Measurements from ENCODE around the gene DMAC2. TPM values are rescaled to one million over a fixed set of nuclear protein-coding genes. Genes with fewer than 3 reads are reported as not detected.
"Not testable (repeated sequence)": the region's sequence is repeated elsewhere in the genome, so short reads cannot be mapped to it uniquely, and the experiment has no call there.

DMAC2 gene
- total RNA-seq, 2 donors from 2014 or later, result 21.7 to 27.9 TPM

DNA sequence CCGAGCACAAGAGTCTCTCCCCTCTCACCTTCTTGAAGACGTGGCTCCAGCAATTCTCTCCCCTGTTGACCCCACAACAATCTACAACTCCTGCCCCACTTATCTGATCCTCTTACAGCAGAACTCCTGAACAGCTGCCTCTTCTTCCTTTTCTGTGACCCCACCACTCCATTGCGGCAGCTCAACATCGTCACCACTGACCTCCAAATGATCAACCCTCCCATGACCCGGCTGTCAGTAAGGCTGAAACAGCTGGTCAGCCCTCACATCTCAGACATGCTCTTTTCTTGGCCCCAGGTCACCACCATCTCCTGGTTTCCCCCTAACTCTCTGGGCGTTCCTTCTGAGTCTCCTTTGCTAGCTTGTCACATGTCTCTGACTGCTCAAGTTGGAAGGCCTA is 44.4 kb downstream of the DMAC2 start:
- Histone ChIP-seq H3K27me3 (replicated peaks; ENCODE audit: insufficient read depth) (no peaks in the 10 kb centered on the region), H3K4me3 (no peak overlapping the region), H3K9me3 (no peaks in the 10 kb centered on the region), H3K4me1 (ENCODE audit: control insufficient read depth in 1 of 2, low read depth in 2 of 2) (peaks cover 13 to 17% of the 10 kb centered on the region in 2 donors), H3K27ac (no peak overlapping the region), H3K36me3 (peaks cover 7% of the 10 kb centered on the region)
- TF ChIP-seq, protein P1, sequence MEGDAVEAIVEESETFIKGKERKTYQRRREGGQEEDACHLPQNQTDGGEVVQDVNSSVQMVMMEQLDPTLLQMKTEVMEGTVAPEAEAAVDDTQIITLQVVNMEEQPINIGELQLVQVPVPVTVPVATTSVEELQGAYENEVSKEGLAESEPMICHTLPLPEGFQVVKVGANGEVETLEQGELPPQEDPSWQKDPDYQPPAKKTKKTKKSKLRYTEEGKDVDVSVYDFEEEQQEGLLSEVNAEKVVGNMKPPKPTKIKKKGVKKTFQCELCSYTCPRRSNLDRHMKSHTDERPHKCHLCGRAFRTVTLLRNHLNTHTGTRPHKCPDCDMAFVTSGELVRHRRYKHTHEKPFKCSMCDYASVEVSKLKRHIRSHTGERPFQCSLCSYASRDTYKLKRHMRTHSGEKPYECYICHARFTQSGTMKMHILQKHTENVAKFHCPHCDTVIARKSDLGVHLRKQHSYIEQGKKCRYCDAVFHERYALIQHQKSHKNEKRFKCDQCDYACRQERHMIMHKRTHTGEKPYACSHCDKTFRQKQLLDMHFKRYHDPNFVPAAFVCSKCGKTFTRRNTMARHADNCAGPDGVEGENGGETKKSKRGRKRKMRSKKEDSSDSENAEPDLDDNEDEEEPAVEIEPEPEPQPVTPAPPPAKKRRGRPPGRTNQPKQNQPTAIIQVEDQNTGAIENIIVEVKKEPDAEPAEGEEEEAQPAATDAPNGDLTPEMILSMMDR (IDR thresholded peaks at IDR 0.05), result no peak
- DNase-seq (ENCODE audit: low spot score) (no peak), ATAC-seq (ENCODE audit: insufficient number of reproducible peaks, low FRiP score, low read depth) (no peak)

DNA sequence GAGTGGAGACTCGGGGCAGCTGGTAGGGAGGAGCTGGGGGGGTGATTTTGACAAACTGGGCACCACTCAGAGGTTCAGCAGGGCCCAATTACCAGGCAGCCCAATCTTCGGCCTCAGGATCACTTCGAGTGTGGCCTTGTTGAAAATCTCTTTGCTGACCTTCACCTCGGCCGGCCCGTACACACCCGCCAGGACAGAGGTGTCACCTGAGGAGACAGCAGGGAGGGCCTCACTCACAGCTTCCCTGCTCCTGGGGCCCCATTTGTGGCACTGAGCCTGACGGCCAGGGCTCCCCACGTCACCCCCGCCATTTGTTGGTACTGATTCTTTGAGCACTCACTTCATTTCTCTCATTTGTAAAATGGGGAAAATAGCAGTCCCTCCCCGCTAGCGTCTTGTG is 46.9 kb downstream of the DMAC2 start:
- Histone ChIP-seq H3K9me3 (no peaks in the 10 kb centered on the region), H3K36me3 (peaks cover 10% of the 10 kb centered on the region), H3K27me3 (replicated peaks; ENCODE audit: insufficient read depth) (no peaks in the 10 kb centered on the region), H3K4me3 (no peak overlapping the region), H3K27ac (no peak overlapping the region), H3K4me1 (ENCODE audit: control insufficient read depth in 1 of 2, low read depth in 2 of 2) (peaks cover 4 to 7% of the 10 kb centered on the region in 2 donors)
- TF ChIP-seq, protein P1 (IDR thresholded peaks at IDR 0.05), result no peak
- no peak for ATAC-seq (ENCODE audit: insufficient number of reproducible peaks, low FRiP score, low read depth)
- no peak for DNase-seq (ENCODE audit: low spot score)

DNA sequence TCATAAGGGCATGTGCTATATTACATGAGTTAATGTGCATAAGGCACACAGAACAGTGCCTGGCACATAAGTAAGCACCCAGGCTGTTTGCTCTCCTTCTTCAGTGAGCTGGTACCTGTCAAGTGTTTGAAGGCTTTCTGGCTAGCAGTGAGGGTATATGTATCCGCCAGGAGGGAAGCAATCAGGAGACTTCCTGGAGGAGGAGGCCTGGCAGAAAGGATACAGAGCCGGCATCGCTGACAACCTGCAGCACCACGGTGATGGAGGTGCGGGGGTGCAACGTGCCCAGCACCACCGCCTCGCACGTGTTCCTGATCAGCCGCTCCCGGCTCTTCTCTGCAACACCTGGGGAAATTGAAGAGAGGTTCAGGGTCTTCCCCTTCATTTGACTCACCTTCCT is 48.1 kb downstream of the DMAC2 start:
- DNase-seq (ENCODE audit: low spot score) (no peak), ATAC-seq (ENCODE audit: insufficient number of reproducible peaks, low FRiP score, low read depth) (no peak)
- H3K27me3 ChIP-seq (replicated peaks; ENCODE audit: insufficient read depth), result no peaks in the 10 kb centered on the region
- no peaks in the 10 kb centered on the region for H3K9me3 ChIP-seq
- no peak overlapping the region for H3K27ac ChIP-seq
- peaks cover 4 to 7% of the 10 kb centered on the region in 2 donors for H3K4me1 ChIP-seq (ENCODE audit: control insufficient read depth in 1 of 2, low read depth in 2 of 2)
- no peak overlapping the region for H3K4me3 ChIP-seq
- TF ChIP-seq, protein P1 (IDR thresholded peaks at IDR 0.05), result no peak
- H3K36me3 ChIP-seq, result peaks cover 14% of the 10 kb centered on the region

DNA sequence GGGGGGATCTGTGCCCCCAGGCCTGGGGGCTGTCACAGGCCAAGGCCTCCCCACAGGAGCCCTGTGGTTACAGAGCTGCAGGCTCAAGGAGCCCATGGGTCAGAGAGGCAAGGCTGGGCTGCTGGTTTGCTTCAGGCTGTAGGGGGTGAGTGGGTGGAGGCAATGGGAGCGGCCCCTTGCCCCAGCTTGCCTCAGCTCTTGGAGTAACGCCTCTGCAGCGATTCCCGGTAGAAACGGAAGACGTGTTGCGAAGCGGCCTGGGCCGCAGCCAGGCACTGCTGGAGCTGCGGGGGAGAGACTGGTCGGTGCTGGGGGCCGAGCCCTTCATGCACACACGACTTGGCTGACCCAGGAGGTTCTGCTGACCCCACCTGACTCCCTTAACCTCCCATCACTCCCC is 53.3 kb downstream of the DMAC2 start:
- H3K9me3 ChIP-seq, result no peaks in the 10 kb centered on the region
- TF ChIP-seq, protein P1 (IDR thresholded peaks at IDR 0.05), result no peak
- DNase-seq (ENCODE audit: low spot score), result no peak
- no peak overlapping the region for H3K27ac ChIP-seq
- H3K27me3 ChIP-seq (replicated peaks; ENCODE audit: insufficient read depth), result no peaks in the 10 kb centered on the region
- H3K4me1 ChIP-seq (ENCODE audit: control insufficient read depth in 1 of 2, low read depth in 2 of 2), result no peaks in the 10 kb centered on the region
- H3K36me3 ChIP-seq, result peaks cover 14% of the 10 kb centered on the region
- no peak overlapping the region for H3K4me3 ChIP-seq
- no peak for ATAC-seq (ENCODE audit: insufficient number of reproducible peaks, low FRiP score, low read depth)

DNA sequence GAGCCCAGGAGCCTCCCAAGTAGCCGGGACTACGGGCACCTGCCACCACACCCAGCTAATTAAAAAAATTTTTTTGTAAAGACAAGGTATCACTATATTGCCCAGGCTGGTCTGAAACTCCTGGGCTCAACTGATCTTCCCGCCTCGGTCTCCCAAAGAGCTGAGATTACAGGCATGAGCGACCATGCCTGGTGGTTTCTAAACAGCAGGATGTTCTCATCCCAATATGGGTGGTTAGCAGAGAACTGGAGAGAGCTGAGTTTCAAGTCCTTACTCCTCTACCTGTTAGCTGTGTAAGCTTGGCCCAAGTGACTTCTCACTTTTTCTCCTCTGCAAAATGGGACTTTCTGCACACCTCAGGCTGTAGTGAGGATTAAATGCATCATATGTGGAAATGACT is 55.4 kb downstream of the DMAC2 start:
- no peaks in the 10 kb centered on the region for H3K4me1 ChIP-seq (ENCODE audit: control insufficient read depth in 1 of 2, low read depth in 2 of 2)
- DNase-seq (ENCODE audit: low spot score), result no peak
- H3K27me3 ChIP-seq (replicated peaks; ENCODE audit: insufficient read depth), result no peaks in the 10 kb centered on the region
- TF ChIP-seq, protein P1 (IDR thresholded peaks at IDR 0.05), result no peak
- no peak overlapping the region for H3K4me3 ChIP-seq
- ATAC-seq (ENCODE audit: insufficient number of reproducible peaks, low FRiP score, low read depth), result no peak
- H3K36me3 ChIP-seq, result peaks cover 4% of the 10 kb centered on the region
- no peak overlapping the region for H3K27ac ChIP-seq
- H3K9me3 ChIP-seq, result no peaks in the 10 kb centered on the region

DNA sequence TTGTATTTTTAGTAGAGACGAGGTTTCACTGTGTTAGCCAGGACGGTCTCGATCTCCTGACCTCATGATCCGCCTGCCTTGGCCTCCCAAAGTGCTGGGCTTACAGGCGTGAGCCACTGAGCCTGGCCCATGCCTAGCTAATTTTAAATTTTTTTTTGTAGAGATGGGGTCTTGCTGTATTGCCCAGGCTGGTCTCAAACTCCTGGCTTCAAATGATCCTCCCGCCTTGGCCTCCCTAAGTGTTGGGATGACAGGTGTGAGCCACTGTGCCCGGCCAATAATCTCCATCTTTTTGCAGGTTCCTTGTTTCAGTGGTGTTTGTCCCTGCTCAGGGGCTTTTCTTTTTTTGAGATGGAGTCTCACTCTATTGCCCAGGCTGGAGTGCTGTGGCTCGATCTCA is 58.2 kb downstream of the DMAC2 start:
- not testable (repeated sequence) for H3K4me3 ChIP-seq; H3K27me3 ChIP-seq (replicated peaks; ENCODE audit: insufficient read depth); DNase-seq (ENCODE audit: low spot score); H3K4me1 ChIP-seq (ENCODE audit: control insufficient read depth in 1 of 2, low read depth in 2 of 2); H3K9me3 ChIP-seq; ATAC-seq (ENCODE audit: insufficient number of reproducible peaks, low FRiP score, low read depth); H3K36me3 ChIP-seq; H3K27ac ChIP-seq

Data from thoracic aorta (tissue), 2 donors.